Ascending aorta (tissue), 2 donors: ENCODE results near the gene NUP43. TPM values are rescaled to one million over a fixed set of nuclear protein-coding genes. Genes with fewer than 3 reads are reported as not detected.
"Not testable (repeated sequence)": the region's sequence is repeated elsewhere in the genome, so short reads cannot be mapped to it uniquely, and the experiment has no call there.

Experiments
- DNase-seq, 2 donors: peaks; one replicate each; pipeline ENCODE4 v3.0.0-alpha.2; 2019; ENCODE audit warnings: low spot score in 2 of 2
- H3K27ac ChIP-seq, 2 donors: fragments of 200-600 bp; sonication (generic); one replicate each; pipeline ENCODE4 v1.5.1; 2016 to 2017; ENCODE audit warnings: mild to moderate bottlenecking in 1 of 2
- H3K27me3 ChIP-seq: fragments of 200-600 bp; sonication (generic); one replicate; pipeline ENCODE4 v1.5.1; 2017
- H3K36me3 ChIP-seq, 2 donors: fragments of 200-600 bp; sonication (generic); one replicate each; pipeline ENCODE4 v1.5.1; 2016
- H3K4me1 ChIP-seq, 2 donors: fragments of 200-600 bp; sonication (generic); one replicate each; pipeline ENCODE4 v1.5.1; 2016 to 2017; ENCODE audit warnings: mild to moderate bottlenecking in 1 of 2
- H3K4me3 ChIP-seq, 2 donors: fragments of 200-600 bp; sonication (generic); one replicate each; pipeline ENCODE4 v1.5.1; 2016 to 2017; ENCODE audit warnings: mild to moderate bottlenecking in 1 of 2
- H3K9me3 ChIP-seq, 2 donors: fragments of 200-600 bp; sonication (generic); one replicate each; pipeline ENCODE4 v1.5.1; 2016
- intact Hi-C: fragments of 100-400 bp; cut with DNase I; formaldehyde crosslinking; loops from one replicate; pipeline ENCODE4 v1.15.1; 2023
- total RNA-seq: library from RNA; depleted of rRNA; stranded (reverse); fragments of >200 nt; gene quantifications from one replicate; pipeline ENCODE4 v1.1.0, GENCODE V29; 2016
- TF ChIP-seq, protein P1 (sequence below), 3 experiments: fragments of 200-600 bp in 2 of 3; fragments of 450-650 bp in 1 of 3; sonication (generic) in 2 of 3; IDR thresholded peaks; one replicate each; pipeline ENCODE4 v1.5.1; 2016 to 2019; ENCODE audit warnings: antibody characterized with exemption in 3 of 3, mild to moderate bottlenecking in 1 of 3, moderate library complexity in 1 of 3

The NUP43 gene
- total RNA-seq, 1 donor from 2014 or later = 2.9 TPM

DNA sequence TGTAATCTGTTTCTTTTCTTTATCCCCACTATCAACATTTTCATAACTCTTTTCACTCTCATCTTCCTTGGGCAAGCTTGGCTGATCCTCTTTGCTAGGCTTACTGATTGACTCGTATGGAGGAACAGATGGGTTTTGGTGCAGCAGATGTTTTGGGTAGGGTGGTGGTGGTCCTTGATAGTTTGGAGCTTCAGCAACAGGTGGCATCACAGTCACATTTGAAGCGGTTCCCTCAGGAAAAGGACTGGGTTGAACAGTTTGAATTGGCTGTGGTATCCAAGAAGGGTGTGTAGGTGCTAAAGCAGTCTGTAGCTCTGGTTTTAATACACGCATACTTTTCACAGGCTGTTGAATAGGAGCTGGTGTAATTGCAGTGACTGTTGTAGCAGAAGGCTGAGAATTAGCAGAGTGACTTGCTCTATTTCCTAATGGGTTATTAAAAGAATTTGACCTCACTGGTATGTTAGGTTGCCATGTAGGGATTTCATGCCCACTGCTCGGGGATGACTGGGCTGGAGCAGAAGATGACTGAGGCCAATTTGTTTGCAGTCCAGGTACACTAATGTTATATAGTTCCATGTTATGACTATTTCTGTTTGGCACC is 63.0 kb downstream of the NUP43 start:
- Histone ChIP-seq H3K36me3 (peaks cover 32 to 48% of the 10 kb centered on the region in 2 donors), H3K4me3 (no peak overlapping the region), H3K4me1 (no peaks in the 10 kb centered on the region), H3K27ac (no peak overlapping the region), H3K27me3 (no peaks in the 10 kb centered on the region), H3K9me3 (no peaks in the 10 kb centered on the region)
- no peak for DNase-seq
- intact Hi-C loops = no loop called here
- TF ChIP-seq, protein P1, sequence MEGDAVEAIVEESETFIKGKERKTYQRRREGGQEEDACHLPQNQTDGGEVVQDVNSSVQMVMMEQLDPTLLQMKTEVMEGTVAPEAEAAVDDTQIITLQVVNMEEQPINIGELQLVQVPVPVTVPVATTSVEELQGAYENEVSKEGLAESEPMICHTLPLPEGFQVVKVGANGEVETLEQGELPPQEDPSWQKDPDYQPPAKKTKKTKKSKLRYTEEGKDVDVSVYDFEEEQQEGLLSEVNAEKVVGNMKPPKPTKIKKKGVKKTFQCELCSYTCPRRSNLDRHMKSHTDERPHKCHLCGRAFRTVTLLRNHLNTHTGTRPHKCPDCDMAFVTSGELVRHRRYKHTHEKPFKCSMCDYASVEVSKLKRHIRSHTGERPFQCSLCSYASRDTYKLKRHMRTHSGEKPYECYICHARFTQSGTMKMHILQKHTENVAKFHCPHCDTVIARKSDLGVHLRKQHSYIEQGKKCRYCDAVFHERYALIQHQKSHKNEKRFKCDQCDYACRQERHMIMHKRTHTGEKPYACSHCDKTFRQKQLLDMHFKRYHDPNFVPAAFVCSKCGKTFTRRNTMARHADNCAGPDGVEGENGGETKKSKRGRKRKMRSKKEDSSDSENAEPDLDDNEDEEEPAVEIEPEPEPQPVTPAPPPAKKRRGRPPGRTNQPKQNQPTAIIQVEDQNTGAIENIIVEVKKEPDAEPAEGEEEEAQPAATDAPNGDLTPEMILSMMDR (IDR thresholded peaks at IDR 0.05) = no peak

DNA sequence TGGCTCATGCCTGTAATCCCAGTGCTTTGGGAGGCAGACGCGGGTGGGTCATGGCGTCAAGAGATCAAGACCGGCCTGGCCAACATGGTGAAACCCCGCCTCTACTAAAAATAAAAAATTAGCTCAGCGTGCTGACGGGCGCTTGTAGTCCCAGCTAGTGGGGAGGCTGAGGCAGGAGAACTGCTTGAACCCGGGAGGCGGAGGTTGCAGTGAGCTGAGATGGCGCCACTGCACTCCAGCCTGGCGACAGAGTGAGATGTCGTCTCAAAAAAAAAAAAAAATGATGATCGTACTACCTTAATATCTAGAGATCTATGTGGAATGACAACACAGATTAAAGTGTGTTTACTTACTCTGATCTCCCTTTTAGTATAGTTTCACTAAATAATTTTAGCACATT is 64.5 kb downstream of the NUP43 start:
- H3K9me3 ChIP-seq, H3K27me3 ChIP-seq, H3K4me3 ChIP-seq, intact Hi-C loops, H3K4me1 ChIP-seq, DNase-seq, H3K27ac ChIP-seq: not testable (repeated sequence)
- H3K36me3 ChIP-seq = peaks cover 31 to 54% of the 10 kb centered on the region in 2 donors

DNA sequence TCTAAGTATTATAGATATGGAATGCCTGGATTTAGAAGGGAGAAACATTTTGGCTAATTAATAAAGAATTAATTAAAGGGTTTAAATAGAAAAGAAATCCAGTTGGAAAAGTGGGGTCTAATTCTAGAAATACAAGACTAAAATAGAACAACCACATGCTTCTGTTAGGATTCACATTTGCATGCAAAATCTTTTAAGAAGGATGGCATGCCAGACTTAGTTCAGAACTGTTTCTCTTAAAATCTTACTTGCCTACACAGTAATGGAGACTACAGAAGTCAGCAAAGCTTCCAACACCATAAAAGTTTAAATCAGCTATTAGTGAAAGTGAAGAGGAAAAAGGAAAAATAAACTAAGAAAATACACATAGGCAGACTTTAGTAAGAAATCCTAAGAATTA is 65.1 kb downstream of the NUP43 start:
- DNase-seq = no peak
- H3K36me3 ChIP-seq = peaks cover 38 to 60% of the 10 kb centered on the region in 2 donors
- intact Hi-C loops = no loop called here
- H3K4me3 ChIP-seq = no peak overlapping the region
- no peak overlapping the region for H3K27ac ChIP-seq
- H3K9me3 ChIP-seq = no peaks in the 10 kb centered on the region
- H3K4me1 ChIP-seq = no peaks in the 10 kb centered on the region
- TF ChIP-seq, protein P1 (IDR thresholded peaks at IDR 0.05) = no peak
- H3K27me3 ChIP-seq = no peaks in the 10 kb centered on the region

DNA sequence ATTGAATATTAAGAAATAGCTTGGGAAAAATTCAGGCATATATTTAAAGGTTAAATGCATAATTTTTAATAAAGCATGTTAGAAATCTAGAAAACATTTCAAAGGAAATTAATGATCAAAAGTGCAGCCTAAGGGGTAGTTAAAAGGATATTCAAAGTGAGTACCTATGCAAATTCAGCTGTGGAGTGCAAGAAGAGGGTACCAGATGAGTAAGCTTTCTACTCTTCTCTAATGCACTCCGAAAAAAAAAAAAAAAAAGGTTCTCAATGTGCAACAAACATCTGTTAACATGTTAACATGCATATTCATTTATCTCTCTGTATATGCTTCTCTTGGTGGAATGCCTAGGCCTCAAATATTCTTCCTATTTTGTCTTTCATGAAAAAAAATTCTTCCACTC is 65.8 kb downstream of the NUP43 start:
- no peak for DNase-seq
- Histone ChIP-seq H3K4me3 (no peak overlapping the region), H3K27ac (no peak overlapping the region), H3K4me1 (no peaks in the 10 kb centered on the region), H3K9me3 (no peaks in the 10 kb centered on the region), H3K36me3 (peaks cover 45 to 66% of the 10 kb centered on the region in 2 donors), H3K27me3 (no peaks in the 10 kb centered on the region)
- intact Hi-C loops = no loop called here
- TF ChIP-seq, protein P1 (IDR thresholded peaks at IDR 0.05) = no peak

Other genes starting within 250 kb of the NUP43 start
- 8.9 TPM for gene PPIL4, start 200.5 kb downstream of the NUP43 start, total RNA-seq
- 36.4 TPM for gene GINM1, start 180.2 kb downstream of the NUP43 start, total RNA-seq
- 0.64 TPM for gene KATNA1, start 97.8 kb downstream of the NUP43 start, total RNA-seq
- 11.9 TPM for gene LATS1, start 28.4 kb downstream of the NUP43 start, total RNA-seq
- 23.5 TPM for gene PCMT1, start 3.2 kb upstream of the NUP43 start, total RNA-seq
- gene LRP11, start 117.8 kb upstream of the NUP43 start, total RNA-seq = 39.1 TPM
- gene RAET1E, start 151.6 kb upstream of the NUP43 start, total RNA-seq = not detected
- not detected for gene RAET1G, start 176.6 kb upstream of the NUP43 start, total RNA-seq
- gene ULBP2, start 195.5 kb upstream of the NUP43 start, total RNA-seq = not detected
- 3.8 TPM for gene ULBP1, start 217.4 kb upstream of the NUP43 start, total RNA-seq